Tibial nerve (tissue), 4 donors: ENCODE measurements around the gene FGF16. TPM values are rescaled to one million over a fixed set of nuclear protein-coding genes. Genes with fewer than 3 reads are reported as not detected.

Experiments used
- DNase-seq, 2 donors: peaks; one replicate each; pipeline ENCODE4 v3.0.0-alpha.2; 2019; ENCODE audit warnings: low spot score in 2 of 2
- H3K27ac ChIP-seq, 4 donors: fragments of 200-600 bp; sonication (generic) in 3 of 4; one replicate each; pipeline ENCODE4 v1.5.1; 2017 to 2019; ENCODE audit warnings: mild to moderate bottlenecking in 1 of 4
- H3K27me3 ChIP-seq, 2 donors: fragments of 200-600 bp; sonication (generic) in 1 of 2; one replicate each; pipeline versions ENCODE4 v1.5.1 to v1.6.0; 2017 to 2019
- H3K36me3 ChIP-seq, 3 donors: fragments of 200-600 bp; sonication (generic); one replicate each; pipeline ENCODE4 v1.5.1; 2018 to 2019
- H3K4me1 ChIP-seq, 4 donors: fragments of 200-600 bp; sonication (generic) in 3 of 4; one replicate each; pipeline ENCODE4 v1.5.1; 2017 to 2019
- H3K4me3 ChIP-seq, 4 donors: fragments of 200-600 bp; sonication (generic) in 3 of 4; one replicate each; pipeline ENCODE4 v1.5.1; 2017 to 2019; ENCODE audit warnings: mild to moderate bottlenecking in 1 of 4, moderate library complexity in 1 of 4
- H3K9me3 ChIP-seq, 4 donors: fragments of 200-600 bp; sonication (generic) in 3 of 4; one replicate each; pipeline ENCODE4 v1.5.1; 2017 to 2019
- EP300 ChIP-seq, 2 donors: sonication (generic); formaldehyde crosslinking; IDR thresholded peaks; one replicate each; pipeline ENCODE4 v1.6.1; 2017; ENCODE audit warnings: antibody characterized with exemption in 2 of 2, mild to moderate bottlenecking in 1 of 2
- POLR2A ChIP-seq, 2 donors: fragments of 450-650 bp; IDR thresholded peaks; one replicate each; pipeline ENCODE4 v1.6.1; 2017; ENCODE audit warnings: antibody characterized with exemption in 2 of 2, mild to moderate bottlenecking in 2 of 2, moderate library complexity in 2 of 2
- whole genome bisulfite sequencing, 2 donors: methylation state at CpG; one replicate each; pipeline ENCODE4 v1.1.5; 2018; 5-methylcytosine and 5-hydroxymethylcytosine counted together
- total RNA-seq, 4 donors: library from RNA; depleted of rRNA; stranded (reverse); fragments of >200 nt; gene quantifications; one replicate each; pipeline ENCODE4 v1.1.0, GENCODE V29; 2016
- TF ChIP-seq, protein P1 (sequence below), 5 experiments: fragments of 200-600 bp in 3 of 5; fragments of 450-650 bp in 2 of 5; sonication (generic) in 3 of 5; IDR thresholded peaks; one replicate each; pipeline ENCODE4 v1.5.1; 2016 to 2019; ENCODE audit warnings: antibody characterized with exemption in 5 of 5, mild to moderate bottlenecking in 3 of 5, moderate library complexity in 2 of 5

The FGF16 gene
- total RNA-seq, 4 donors from 2014 or later, result 0.63 to 8.8 TPM; not detected in 2

DNA sequence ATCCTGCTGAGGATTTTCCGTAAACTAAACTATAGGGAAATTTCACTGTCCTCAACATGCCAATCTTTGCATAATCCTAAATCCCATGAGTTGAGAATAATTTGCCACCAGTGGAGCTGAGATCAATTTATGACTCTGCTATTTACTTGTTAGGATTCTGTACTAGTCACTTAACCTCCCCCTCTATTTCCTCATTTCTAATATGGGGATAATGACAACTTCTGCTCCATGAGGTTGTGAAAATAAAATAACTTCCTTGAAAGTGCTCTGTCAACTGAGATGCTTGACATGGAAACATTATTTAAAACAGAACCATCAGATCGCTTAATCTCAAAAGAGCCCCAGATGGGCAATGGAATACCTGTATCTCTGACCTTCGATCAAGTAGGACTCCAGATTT, 2.6 kb upstream of the FGF16 start:
- Histone ChIP-seq H3K4me1 (peaks cover 0 to 12% (median 0%) of the 10 kb centered on the region in 4 donors), H3K4me3 (no peak overlapping the region), H3K27me3 (peaks cover 0 to 9% of the 10 kb centered on the region in 2 donors), H3K9me3 (no peaks in the 10 kb centered on the region), H3K27ac (no peak overlapping the region), H3K36me3 (no peaks in the 10 kb centered on the region)
- 63 to 96% methylated on average over 3 of the region's 3 CpGs for WGBS, 2 donors
- no peak for DNase-seq
- TF ChIP-seq EP300 (IDR thresholded peaks at IDR 0.05), result no peak
- TF ChIP-seq, protein P1, sequence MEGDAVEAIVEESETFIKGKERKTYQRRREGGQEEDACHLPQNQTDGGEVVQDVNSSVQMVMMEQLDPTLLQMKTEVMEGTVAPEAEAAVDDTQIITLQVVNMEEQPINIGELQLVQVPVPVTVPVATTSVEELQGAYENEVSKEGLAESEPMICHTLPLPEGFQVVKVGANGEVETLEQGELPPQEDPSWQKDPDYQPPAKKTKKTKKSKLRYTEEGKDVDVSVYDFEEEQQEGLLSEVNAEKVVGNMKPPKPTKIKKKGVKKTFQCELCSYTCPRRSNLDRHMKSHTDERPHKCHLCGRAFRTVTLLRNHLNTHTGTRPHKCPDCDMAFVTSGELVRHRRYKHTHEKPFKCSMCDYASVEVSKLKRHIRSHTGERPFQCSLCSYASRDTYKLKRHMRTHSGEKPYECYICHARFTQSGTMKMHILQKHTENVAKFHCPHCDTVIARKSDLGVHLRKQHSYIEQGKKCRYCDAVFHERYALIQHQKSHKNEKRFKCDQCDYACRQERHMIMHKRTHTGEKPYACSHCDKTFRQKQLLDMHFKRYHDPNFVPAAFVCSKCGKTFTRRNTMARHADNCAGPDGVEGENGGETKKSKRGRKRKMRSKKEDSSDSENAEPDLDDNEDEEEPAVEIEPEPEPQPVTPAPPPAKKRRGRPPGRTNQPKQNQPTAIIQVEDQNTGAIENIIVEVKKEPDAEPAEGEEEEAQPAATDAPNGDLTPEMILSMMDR (IDR thresholded peaks at IDR 0.05), result no peak
- TF ChIP-seq POLR2A (IDR thresholded peaks at IDR 0.05), result no peak

DNA sequence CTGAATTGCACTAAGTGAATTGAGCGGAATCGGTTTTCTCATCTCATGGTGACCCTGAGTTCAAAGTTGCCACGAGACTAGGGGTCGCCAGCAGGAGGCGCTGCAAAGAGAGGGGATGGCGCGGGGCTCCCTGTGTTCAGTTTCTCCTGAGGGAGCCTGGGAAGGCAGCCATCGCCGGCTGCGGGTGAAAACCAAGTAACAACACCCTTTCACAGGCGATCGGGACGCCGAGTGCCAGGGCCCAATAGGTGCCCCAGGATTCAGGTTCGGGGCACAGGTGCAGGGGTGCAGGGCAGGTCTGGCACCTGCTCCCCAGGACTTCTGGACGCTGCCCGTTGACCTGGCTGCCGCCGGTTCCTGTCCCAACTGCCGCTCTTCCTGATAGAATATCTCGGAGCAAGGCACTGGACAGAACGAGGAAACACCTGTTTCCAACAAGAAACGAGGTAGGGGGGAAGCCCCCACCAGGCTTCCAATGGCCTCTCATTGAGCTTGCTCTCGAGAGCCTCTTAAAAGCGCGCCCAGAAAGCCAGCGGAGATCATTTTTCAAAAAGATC, 1.1 kb upstream of the FGF16 start:
- Histone ChIP-seq H3K4me1 (peaks cover 0 to 12% (median 0%) of the 10 kb centered on the region in 4 donors), H3K4me3 (peak overlapping the region in 3 of 4 donors; percentile 9 to 46 (median 18)), H3K9me3 (no peaks in the 10 kb centered on the region), H3K27me3 (peaks cover 0 to 9% of the 10 kb centered on the region in 2 donors), H3K27ac (no peak overlapping the region), H3K36me3 (no peaks in the 10 kb centered on the region)
- DNase-seq, result no peak
- 8 to 30% methylated on average over 8 to 25 of the region's 27 CpGs for WGBS, 2 donors
- TF ChIP-seq POLR2A (IDR thresholded peaks at IDR 0.05) (no peak), EP300 (IDR thresholded peaks at IDR 0.05) (no peak)

DNA sequence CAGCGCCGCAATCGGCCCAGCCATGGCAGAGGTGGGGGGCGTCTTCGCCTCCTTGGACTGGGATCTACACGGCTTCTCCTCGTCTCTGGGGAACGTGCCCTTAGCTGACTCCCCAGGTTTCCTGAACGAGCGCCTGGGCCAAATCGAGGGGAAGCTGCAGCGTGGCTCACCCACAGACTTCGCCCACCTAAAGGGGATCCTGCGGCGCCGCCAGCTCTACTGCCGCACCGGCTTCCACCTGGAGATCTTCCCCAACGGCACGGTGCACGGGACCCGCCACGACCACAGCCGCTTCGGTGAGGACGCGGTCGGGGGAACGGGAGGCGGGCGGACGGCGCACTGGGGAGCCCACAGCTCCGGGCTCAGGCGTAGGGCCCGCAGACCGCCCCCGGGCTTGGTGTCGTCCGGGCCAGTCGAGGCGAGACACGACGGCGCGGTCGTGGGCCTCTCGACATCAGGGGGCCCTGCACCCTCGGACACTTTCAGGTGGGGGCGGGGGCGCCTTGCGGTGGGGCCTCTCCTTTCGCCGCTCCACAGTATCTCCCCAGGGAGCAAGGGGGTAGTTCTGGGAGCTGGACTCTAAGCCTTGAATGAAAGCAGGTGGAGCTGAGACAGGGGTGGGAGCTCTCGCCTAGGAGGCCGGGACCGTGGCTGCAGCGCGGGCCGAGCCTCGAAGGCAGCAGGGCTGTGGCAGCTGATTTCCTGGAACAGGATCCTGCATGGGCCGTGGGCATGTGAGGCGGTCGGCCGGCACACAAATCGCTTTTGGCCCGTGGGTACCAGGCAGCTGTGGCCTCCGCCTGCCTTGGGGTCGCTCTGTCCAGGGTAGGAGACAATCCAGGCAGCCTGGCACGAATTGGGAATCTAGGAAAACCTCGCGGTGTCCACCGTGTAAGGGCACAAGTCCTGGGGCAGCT, 722 bp downstream of the FGF16 start:
- H3K27me3 ChIP-seq, result peaks cover 0 to 6% of the 10 kb centered on the region in 2 donors
- 58% methylated on average over 26 of the region's 73 CpGs; no CpG with 5 or more reads in 1 of the 2 donors for WGBS, 2 donors
- H3K36me3 ChIP-seq, result no peaks in the 10 kb centered on the region
- H3K27ac ChIP-seq, result peak overlapping the region in 1 of 4 donors; percentile 29
- H3K9me3 ChIP-seq, result no peaks in the 10 kb centered on the region
- peaks cover 0 to 12% (median 0%) of the 10 kb centered on the region in 4 donors for H3K4me1 ChIP-seq
- peak overlapping the region in 2 of 4 donors; percentile 18 to 46 for H3K4me3 ChIP-seq
- DNase-seq, result no peak
- TF ChIP-seq POLR2A (IDR thresholded peaks at IDR 0.05), result no peak
- TF ChIP-seq, protein P1 (IDR thresholded peaks at IDR 0.05), result no peak
- TF ChIP-seq EP300 (IDR thresholded peaks at IDR 0.05), result no peak

DNA sequence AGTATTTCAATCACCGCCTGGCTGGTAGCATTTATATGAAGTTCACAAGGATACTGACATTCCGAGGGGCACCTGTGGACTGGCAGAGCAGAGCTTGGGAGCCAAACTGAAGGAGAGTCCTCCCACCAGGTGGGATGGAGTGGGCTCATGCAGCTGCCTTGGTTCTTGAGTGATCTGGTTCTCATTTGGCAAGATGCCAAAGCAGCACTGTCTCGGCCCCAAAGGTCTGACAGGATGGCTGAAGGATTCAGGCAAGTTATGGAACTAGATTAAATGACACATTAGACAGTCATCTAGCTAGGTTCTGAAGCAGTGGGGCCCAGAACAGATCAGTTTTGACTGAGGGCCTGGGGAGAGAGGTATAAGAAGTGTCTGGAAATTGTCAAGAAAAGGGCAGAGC, 3.2 kb downstream of the FGF16 start:
- Histone ChIP-seq H3K4me1 (peaks cover 0 to 12% (median 0%) of the 10 kb centered on the region in 4 donors), H3K36me3 (no peaks in the 10 kb centered on the region), H3K27ac (no peak overlapping the region), H3K4me3 (no peak overlapping the region), H3K9me3 (no peaks in the 10 kb centered on the region), H3K27me3 (peaks cover 0 to 6% of the 10 kb centered on the region in 2 donors)
- DNase-seq, result no peak
- 63 to 86% methylated on average over 3 of the region's 3 CpGs for WGBS, 2 donors
- TF ChIP-seq EP300 (IDR thresholded peaks at IDR 0.05) (no peak), POLR2A (IDR thresholded peaks at IDR 0.05) (no peak)
- TF ChIP-seq, protein P1 (IDR thresholded peaks at IDR 0.05), result no peak

DNA sequence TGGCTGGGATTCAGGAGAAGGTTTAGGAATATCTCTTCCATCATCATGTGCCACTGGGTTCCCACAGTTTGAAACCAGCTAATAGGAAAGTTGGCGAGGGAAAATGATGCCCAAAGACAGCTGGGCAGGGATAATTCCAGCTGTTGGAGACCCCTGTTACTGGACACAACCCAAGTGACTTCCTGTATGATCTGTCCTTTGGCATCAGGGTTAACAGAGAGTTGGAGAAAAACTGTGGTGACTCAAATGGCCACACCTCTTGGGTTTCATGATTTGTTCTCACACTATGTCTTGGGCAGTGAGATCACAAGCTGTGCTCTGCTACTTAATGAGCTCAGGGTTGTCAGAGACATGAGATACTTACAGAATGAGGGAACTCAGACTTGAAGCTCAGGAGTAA, 3.8 kb downstream of the FGF16 start:
- H3K9me3 ChIP-seq, result no peaks in the 10 kb centered on the region
- TF ChIP-seq, protein P1 (IDR thresholded peaks at IDR 0.05), result no peak
- TF ChIP-seq POLR2A (IDR thresholded peaks at IDR 0.05), result no peak
- no peak for TF ChIP-seq EP300 (IDR thresholded peaks at IDR 0.05)
- no peak for DNase-seq
- H3K4me1 ChIP-seq, result peaks cover 0 to 8% (median 0%) of the 10 kb centered on the region in 4 donors
- H3K27me3 ChIP-seq, result peaks cover 0 to 2% of the 10 kb centered on the region in 2 donors
- H3K4me3 ChIP-seq, result no peak overlapping the region
- 42 to 90% methylated on average over 1 of the region's 1 CpG for WGBS, 2 donors
- H3K27ac ChIP-seq, result no peak overlapping the region
- no peaks in the 10 kb centered on the region for H3K36me3 ChIP-seq
